Fibroblast of pulmonary artery (primary cell): ENCODE measurements around the gene CLDN4.
"Not testable (repeated sequence)": the region's sequence is repeated elsewhere in the genome, so short reads cannot be mapped to it uniquely, and the experiment has no call there.

Experiments
- DNase-seq: peaks from one replicate; pipeline ENCODE4 v3.0.0-alpha.2; 2010; ENCODE audit warnings: low read depth
- H3K4me3 ChIP-seq: replicated peaks from 2 replicates; pipeline ENCODE4 v1.5.1; 2011; ENCODE audit warnings: low read depth, mild to moderate bottlenecking, control low read depth, low read length, moderate library complexity
- TF ChIP-seq, protein P1 (sequence below): IDR thresholded peaks from 2 replicates; pipeline ENCODE4 v1.5.1; 2011; ENCODE audit warnings: mild to moderate bottlenecking, control low read depth, low read length, inconsistent platforms; ENCODE audit errors: missing control alignments

The CLDN4 gene, protein sequence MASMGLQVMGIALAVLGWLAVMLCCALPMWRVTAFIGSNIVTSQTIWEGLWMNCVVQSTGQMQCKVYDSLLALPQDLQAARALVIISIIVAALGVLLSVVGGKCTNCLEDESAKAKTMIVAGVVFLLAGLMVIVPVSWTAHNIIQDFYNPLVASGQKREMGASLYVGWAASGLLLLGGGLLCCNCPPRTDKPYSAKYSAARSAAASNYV

DNA sequence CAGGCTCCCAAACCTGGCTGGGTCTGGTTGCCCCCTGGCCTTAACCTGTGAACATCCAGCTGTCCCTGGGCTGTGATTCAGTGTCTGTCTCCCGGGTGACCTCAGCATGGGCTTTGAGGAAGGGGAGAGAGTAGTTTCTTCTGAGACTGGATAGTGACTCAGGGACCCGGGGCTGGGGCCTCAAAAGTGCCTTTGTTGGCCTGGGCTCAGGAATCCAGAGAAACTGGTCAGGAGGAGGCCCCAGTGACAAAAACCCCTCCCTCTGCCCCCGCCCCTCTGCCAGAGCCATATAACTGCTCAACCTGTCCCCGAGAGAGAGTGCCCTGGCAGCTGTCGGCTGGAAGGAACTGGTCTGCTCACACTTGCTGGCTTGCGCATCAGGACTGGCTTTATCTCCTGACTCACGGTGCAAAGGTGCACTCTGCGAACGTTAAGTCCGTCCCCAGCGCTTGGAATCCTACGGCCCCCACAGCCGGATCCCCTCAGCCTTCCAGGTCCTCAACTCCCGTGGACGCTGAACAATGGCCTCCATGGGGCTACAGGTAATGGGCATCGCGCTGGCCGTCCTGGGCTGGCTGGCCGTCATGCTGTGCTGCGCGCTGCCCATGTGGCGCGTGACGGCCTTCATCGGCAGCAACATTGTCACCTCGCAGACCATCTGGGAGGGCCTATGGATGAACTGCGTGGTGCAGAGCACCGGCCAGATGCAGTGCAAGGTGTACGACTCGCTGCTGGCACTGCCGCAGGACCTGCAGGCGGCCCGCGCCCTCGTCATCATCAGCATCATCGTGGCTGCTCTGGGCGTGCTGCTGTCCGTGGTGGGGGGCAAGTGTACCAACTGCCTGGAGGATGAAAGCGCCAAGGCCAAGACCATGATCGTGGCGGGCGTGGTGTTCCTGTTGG is at the start of gene CLDN4:
Gene CLDN4, plus strand, starts transcription at position 316 of the 903 bp plus-strand sequence. Its CDS starts 206 bp downstream, at position 522.
- DNase-seq: no peak
- H3K4me3 ChIP-seq: no peak within 1 kb of the TSS
- TF ChIP-seq, protein P1, sequence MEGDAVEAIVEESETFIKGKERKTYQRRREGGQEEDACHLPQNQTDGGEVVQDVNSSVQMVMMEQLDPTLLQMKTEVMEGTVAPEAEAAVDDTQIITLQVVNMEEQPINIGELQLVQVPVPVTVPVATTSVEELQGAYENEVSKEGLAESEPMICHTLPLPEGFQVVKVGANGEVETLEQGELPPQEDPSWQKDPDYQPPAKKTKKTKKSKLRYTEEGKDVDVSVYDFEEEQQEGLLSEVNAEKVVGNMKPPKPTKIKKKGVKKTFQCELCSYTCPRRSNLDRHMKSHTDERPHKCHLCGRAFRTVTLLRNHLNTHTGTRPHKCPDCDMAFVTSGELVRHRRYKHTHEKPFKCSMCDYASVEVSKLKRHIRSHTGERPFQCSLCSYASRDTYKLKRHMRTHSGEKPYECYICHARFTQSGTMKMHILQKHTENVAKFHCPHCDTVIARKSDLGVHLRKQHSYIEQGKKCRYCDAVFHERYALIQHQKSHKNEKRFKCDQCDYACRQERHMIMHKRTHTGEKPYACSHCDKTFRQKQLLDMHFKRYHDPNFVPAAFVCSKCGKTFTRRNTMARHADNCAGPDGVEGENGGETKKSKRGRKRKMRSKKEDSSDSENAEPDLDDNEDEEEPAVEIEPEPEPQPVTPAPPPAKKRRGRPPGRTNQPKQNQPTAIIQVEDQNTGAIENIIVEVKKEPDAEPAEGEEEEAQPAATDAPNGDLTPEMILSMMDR: no peak

DNA sequence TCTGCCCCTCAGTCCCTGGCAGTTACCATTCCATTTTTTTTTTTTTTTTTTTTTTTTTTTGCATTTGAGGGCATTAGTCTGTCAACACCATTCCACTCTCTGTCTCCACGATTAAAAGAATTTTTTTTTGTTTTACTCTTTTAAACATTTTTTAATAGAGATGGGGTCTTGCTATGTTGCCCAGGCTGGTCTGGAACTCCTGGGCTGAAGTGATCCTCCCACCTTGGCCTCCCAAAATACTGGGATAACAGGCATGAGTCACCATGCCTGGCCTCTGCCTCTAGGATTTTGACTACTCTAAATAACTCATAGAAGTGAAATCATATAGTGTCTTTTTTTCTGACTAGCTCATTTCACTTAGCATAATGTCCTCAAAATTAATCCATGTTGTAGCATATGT is 44.2 kb upstream of the CLDN4 start:
- H3K4me3 ChIP-seq: no peak overlapping the region
- TF ChIP-seq, protein P1: no peak
- DNase-seq: no peak

DNA sequence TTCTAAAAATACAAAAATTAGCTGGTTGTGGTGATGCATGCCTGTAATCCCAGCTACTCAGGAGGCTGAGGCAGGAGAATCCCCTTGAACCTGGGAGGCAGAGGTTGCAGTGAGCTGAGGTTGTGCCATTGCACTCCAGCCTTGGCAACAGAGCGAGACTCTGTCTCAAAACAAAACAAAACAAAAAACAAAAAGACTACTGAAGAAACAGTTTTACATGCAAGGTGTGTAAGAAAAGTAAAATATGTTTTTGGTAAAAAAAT is 43.1 kb upstream of the CLDN4 start:
- DNase-seq, H3K4me3 ChIP-seq: not testable (repeated sequence)

DNA sequence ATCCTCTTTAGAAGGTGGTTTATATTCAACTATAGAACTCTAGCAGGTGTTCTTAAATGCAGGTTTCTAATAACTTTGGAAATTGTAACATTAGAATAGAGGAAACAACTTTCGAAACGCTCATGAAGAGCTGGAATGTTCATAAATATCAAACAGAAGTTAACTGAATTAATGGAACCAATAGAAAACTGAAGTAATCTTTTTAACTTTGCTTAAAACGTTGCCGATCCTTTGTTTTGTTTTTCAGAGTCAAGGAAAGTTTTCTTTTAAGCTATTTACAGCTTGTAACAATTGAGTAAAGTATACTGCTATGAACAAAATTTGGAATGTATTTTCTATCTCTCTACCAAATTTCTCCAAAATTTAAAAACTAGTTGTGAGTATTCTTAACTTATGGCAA is 41.7 kb upstream of the CLDN4 start:
- TF ChIP-seq, protein P1: no peak
- DNase-seq: no peak
- no peak overlapping the region for H3K4me3 ChIP-seq

DNA sequence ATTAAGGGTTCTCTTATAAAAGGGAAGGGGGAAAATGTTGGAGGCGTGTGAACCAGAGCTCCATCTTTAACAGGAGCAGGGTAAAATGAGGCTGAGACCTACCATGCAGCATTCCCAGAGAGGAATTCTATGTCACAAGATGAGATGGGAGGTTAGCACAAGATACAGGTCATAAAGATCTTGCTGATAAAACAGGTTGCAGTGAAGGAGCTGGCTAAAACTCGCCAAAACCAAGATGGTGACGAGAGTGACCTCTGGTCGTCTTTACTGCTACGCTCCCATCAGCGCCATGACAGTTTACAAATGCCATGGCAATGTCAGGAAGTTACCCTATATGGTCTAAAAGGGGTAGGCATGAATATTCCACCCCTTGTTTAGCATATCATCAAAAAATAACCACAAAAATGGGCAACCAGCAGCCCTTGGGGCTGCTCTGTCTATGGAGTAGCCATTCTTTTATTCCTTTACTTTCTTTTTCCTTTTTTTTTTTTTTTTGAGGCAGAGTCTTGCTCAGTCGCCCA is 39.6 kb upstream of the CLDN4 start:
- not testable (repeated sequence) for DNase-seq, H3K4me3 ChIP-seq

DNA sequence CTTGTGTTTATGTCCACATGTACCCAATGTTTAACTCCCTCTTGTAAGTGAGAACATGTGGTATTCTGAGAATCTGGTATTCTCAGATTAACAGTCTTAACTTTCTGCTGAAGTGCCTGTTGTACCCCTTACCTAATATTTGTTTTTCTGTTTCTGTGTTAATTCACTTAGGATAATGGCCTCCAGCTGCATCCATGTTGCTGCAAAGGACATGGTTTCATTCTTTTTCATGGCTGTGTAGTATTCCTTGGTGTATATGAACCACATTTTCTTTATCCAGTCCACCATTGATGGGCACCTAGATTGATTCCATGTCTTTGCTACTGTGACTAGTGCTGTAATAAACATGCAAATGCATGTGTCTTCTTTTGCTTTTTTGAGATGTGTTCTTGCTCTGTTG is 35.6 kb upstream of the CLDN4 start:
- not testable (repeated sequence) for H3K4me3 ChIP-seq, DNase-seq

DNA sequence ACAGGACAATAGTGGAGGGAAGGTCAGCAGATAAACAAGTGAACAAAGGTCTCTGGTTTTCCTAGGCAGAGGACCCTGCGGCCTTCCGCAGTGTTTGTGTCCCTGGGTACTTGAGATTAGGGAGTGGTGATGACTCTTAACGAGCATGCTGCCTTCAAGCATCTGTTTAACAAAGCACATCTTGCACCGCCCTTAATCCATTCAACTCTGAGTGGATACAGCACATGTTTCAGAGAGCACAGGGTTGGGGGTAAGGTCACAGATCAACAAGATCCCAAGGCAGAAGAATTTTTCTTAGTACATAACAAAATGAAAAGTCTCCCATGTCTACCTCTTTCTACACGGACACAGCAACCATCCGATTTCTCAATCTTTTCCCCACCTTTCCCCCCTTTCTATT is 34.1 kb upstream of the CLDN4 start:
- H3K4me3 ChIP-seq, DNase-seq: not testable (repeated sequence)

DNA sequence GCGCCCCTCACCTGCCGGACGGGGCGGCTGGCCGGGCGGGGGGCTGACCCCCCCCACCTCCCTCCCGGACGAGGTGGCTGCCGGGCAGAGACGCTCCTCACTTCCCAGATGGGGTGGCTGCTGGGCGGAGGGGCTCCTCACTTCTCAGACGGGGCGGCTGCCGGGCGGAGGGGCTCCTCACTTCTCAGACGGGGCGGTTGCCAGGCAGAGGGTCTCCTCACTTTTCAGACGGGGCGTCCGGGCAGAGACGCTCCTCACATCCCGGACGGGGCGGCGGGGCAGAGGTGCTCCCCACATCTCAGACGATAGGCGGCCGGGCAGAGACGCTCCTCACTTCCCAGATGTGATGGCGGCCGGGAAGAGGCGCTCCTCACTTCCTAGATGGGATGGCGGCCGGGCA is 33.6 kb upstream of the CLDN4 start:
- not testable (repeated sequence) for DNase-seq, H3K4me3 ChIP-seq

DNA sequence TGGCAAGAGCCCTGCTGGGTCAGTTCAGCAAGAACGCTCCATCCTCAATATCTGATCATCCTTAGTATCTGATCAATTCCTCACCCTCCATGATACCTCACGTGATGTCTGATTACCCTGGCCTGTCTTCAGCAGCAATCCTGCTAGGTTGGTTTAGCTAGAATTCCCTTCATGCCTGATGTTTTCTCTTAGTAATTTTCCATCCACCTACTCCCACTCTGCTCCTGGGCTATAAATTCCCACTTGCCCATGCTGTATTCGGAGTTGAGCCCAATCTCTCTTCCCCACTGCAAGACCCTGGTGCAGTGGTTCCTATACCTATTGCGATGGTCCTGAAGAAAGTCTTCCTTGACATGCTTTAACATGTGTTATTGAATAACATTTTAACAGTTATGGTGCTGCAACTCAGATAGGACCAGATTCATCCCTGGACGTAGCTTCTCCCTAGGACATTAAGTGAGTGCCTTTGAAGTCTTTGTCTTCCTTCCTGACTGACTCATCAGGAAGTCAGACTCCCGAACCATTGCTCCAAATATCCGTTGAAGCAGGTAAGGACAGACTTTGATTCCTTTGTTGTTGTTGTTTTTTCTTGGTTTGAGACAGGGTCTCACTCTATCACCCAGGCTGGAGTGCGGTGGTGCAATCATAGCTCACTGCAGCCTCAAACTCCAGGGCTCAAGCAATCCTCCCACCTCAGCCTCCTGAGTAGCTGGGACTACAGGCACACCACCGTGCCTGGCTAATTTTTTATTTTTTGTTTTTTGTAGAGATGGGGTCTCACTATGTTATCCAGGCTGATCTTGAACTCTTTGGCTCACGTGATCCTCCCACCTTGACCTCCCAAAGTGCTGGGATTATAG is 31.3 kb upstream of the CLDN4 start:
- DNase-seq: no peak

More for the DNA sequence above, 31.3 kb upstream of the CLDN4 start:
- TF ChIP-seq, protein P1: no peak
- H3K4me3 ChIP-seq: no peak overlapping the region
